ENCODE data around the gene LGR6. TPM values are rescaled to one million over a fixed set of nuclear protein-coding genes. Genes with fewer than 3 reads are reported as not detected.

Gene LGR6
- total RNA-seq, 3 donors from 2014 or later: 2.6 to 11.3 TPM; not detected in 1

DNA sequence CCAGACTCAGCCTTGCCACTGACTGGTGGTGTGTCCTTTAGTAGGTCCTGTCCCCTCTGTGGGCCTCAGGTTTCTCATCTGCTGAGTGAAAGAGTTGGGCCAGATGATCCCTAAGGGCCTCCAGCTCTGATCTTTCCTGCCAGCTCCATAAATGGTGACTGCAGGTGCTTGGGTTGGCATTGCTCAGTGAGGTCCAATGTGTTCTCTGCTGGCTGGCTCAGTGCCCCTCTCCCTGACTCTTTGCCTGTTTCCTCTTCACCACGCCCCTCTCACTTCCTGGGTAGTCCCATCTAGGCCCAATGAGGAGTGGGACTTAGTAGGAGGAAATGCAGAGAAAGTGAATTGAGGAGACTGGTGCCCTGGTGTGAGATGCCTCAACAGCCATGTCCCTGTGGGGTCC, 111.6 kb downstream of the LGR6 start:
- TF ChIP-seq, protein P1, sequence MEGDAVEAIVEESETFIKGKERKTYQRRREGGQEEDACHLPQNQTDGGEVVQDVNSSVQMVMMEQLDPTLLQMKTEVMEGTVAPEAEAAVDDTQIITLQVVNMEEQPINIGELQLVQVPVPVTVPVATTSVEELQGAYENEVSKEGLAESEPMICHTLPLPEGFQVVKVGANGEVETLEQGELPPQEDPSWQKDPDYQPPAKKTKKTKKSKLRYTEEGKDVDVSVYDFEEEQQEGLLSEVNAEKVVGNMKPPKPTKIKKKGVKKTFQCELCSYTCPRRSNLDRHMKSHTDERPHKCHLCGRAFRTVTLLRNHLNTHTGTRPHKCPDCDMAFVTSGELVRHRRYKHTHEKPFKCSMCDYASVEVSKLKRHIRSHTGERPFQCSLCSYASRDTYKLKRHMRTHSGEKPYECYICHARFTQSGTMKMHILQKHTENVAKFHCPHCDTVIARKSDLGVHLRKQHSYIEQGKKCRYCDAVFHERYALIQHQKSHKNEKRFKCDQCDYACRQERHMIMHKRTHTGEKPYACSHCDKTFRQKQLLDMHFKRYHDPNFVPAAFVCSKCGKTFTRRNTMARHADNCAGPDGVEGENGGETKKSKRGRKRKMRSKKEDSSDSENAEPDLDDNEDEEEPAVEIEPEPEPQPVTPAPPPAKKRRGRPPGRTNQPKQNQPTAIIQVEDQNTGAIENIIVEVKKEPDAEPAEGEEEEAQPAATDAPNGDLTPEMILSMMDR (IDR thresholded peaks at IDR 0.05): no peak
- TF ChIP-seq POLR2AphosphoS5 (IDR thresholded peaks at IDR 0.05) (no peak), POLR2A (IDR thresholded peaks at IDR 0.05) (no peak)
- Histone ChIP-seq H3K9me3 (no peaks in the 10 kb centered on the region), H3K27ac (no peak overlapping the region), H3K4me1 (no peaks in the 10 kb centered on the region), H3K4me3 (no peak overlapping the region), H3K27me3 (no peaks in the 10 kb centered on the region), H3K36me3 (no peaks in the 10 kb centered on the region)
- no peak for DNase-seq (ENCODE audit: low spot score in 2 of 2)
- intact Hi-C loops (cut with DNase I; ENCODE audit: low total_unique reads): loop anchor here (5.0 kb wide), 1 partner anchor 118 kb away; no protein-coding TSS in a partner anchor

DNA sequence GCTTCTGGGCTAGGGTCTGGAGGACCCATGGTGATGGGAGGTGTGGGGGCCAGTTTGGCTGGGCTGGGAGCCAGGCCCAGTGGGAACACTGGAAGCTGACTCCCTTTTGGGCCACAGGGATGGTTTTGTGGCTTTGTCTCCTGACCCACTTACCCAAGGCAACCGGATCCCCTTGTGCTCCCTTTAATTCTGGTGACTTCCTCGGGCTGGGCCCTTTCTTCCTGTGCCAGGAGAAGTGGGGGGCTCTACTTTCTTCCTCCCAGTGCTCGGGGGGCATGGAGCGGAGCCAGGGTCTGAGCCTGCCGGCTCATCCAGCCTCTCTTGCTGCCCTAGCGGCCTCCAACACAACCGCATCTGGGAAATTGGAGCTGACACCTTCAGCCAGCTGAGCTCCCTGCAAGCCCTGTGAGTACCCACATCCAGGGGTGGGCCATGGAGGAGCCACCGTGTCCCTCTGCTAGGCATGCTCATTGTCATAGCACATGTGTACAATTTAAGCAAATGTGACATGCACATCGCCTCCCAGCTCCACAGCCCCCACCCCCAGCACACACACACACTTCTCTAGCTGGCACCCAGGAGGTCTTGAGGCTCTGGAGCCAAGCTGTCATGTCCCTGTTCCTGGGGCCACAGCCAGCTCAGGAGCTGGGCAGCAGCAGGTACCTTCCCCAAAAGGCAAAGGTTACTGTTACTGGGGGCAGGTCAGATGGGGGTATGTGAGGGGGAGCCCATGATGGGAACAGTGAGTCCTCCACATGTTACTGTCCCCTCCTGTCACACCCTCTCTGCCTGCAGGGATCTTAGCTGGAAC, 113.1 kb downstream of the LGR6 start:
- Histone ChIP-seq H3K36me3 (no peaks in the 10 kb centered on the region), H3K4me3 (no peak overlapping the region), H3K27ac (no peak overlapping the region), H3K9me3 (no peaks in the 10 kb centered on the region), H3K4me1 (peaks cover 0 to under 1% of the 10 kb centered on the region in 2 donors), H3K27me3 (no peaks in the 10 kb centered on the region)
- DNase-seq (ENCODE audit: low spot score in 2 of 2): no peak
- TF ChIP-seq POLR2A (IDR thresholded peaks at IDR 0.05): no peak
- intact Hi-C loops (cut with DNase I; ENCODE audit: low total_unique reads): loop anchor here (5.0 kb wide), 1 partner anchor 119 kb away; no protein-coding TSS in a partner anchor

DNA sequence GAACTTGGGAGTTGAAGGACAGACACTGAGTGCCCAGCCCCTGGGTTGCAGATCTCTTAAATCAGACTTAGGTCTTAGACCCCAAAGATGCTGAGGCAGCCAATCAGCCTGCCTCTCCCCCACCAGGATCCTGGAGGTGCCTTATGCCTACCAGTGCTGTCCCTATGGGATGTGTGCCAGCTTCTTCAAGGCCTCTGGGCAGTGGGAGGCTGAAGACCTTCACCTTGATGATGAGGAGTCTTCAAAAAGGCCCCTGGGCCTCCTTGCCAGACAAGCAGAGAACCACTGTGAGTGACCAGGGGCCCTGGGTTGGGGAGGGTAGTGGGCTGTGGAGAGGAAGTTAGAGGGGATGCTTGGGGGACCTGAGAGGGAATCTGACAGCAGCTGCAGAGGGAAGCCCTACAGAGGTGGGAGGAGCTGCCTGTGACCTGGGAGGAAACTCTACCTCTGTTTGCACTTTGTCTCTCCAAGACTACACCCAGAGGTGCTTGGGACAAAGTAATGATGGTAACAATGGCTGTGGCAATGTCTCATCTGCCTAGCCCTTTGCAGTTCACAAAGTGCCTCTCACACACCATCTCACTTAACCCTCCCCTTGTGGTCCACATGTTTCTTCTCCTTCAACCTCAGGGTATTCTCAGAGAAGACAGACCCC, 116.6 kb downstream of the LGR6 start:
- H3K36me3 ChIP-seq: no peaks in the 10 kb centered on the region
- intact Hi-C loops (cut with DNase I; ENCODE audit: low total_unique reads): no loop called here
- no peak overlapping the region for H3K4me3 ChIP-seq
- H3K27ac ChIP-seq: no peak overlapping the region
- DNase-seq (ENCODE audit: low spot score in 2 of 2): no peak
- peaks cover 0 to 2% of the 10 kb centered on the region in 2 donors for H3K27me3 ChIP-seq
- peaks cover 0 to 8% of the 10 kb centered on the region in 2 donors for H3K4me1 ChIP-seq
- H3K9me3 ChIP-seq: no peaks in the 10 kb centered on the region
- TF ChIP-seq POLR2A (IDR thresholded peaks at IDR 0.05): no peak

DNA sequence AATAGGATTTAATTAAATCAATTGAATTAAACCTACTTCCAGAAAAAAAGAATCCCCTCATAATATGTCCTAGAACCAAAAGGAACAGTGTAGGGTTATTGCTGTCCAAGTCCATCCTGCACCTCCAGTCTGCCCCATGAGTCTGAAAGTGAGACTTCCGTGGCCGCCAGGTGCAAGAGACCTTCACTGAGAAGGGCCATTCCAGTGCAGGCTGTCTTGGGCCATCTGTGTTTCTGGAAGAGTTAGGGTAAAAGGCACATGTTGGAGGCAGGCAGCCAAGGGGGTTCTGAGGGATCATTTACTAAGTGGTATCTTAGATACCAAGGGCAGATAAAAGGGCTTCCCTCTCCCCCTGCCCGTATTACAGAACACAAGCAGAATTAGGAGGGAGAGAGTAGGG, 117.1 kb downstream of the LGR6 start:
- H3K9me3 ChIP-seq: no peaks in the 10 kb centered on the region
- H3K4me3 ChIP-seq: no peak overlapping the region
- intact Hi-C loops (cut with DNase I; ENCODE audit: low total_unique reads): no loop called here
- H3K36me3 ChIP-seq: no peaks in the 10 kb centered on the region
- no peak overlapping the region for H3K27ac ChIP-seq
- H3K4me1 ChIP-seq: peaks cover 0 to 8% of the 10 kb centered on the region in 2 donors
- DNase-seq (ENCODE audit: low spot score in 2 of 2): no peak
- TF ChIP-seq POLR2AphosphoS5 (IDR thresholded peaks at IDR 0.05) (no peak), POLR2A (IDR thresholded peaks at IDR 0.05) (no peak)
- TF ChIP-seq, protein P1 (IDR thresholded peaks at IDR 0.05): no peak
- H3K27me3 ChIP-seq: peaks cover 0 to 2% of the 10 kb centered on the region in 2 donors

DNA sequence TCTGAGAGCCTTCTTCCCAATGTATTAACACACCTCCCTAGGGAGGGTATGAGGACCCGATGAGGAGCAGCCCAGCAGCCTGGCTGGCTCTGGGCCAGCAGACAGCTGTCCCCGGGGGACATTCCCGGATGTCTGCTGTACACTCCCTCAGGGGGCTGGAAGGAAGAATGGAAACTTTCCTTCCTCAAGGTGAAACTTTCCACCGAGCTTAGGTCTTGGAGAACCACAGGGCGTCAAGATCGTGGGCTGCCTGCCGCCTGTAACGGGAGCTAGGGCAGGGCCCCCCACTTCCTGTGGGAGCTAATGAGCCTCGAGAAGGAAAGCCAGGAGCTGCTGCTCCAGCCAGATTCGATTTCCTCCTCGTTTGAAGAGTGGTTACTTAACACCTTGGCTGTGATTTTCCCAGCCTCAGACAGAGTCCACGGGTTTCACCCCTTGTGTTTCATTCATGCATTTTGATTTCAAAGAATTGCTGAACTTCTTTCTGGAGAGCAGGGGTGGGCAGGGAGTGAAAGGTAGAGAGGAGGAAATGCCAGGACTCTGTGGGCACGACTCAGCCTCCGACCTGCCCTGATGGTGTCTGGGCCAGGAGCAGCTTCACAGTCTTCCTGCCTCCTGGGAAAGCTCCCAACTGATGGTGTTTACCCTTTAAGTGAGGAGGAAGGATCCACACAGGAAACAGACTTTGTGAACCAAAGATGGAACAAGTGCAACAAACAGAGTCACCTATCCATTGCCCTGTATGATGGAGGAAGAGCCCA, 118.5 kb downstream of the LGR6 start:
- peaks cover 0 to 8% of the 10 kb centered on the region in 2 donors for H3K4me1 ChIP-seq
- H3K9me3 ChIP-seq: no peaks in the 10 kb centered on the region
- H3K36me3 ChIP-seq: no peaks in the 10 kb centered on the region
- H3K27me3 ChIP-seq: peaks cover 0 to 2% of the 10 kb centered on the region in 2 donors
- no peak overlapping the region for H3K27ac ChIP-seq
- intact Hi-C loops (cut with DNase I; ENCODE audit: low total_unique reads): no loop called here
- H3K4me3 ChIP-seq: no peak overlapping the region
- TF ChIP-seq, protein P1 (IDR thresholded peaks at IDR 0.05): no peak
- no peak for TF ChIP-seq POLR2AphosphoS5 (IDR thresholded peaks at IDR 0.05)
- no peak for TF ChIP-seq POLR2A (IDR thresholded peaks at IDR 0.05)
- DNase-seq (ENCODE audit: low spot score in 2 of 2): no peak

Measured in breast epithelium (tissue), 4 donors.